ENCODE data around the gene SLC35F3.
A peak's percentile ranks its signal among the peaks of the same experiment; 100 is the strongest.

The SLC35F3 gene

GRCh38 chr1:234062166-234062565 is 157.7 kb downstream of the SLC35F3 start:
- DNase-seq, result no peak

DNA sequence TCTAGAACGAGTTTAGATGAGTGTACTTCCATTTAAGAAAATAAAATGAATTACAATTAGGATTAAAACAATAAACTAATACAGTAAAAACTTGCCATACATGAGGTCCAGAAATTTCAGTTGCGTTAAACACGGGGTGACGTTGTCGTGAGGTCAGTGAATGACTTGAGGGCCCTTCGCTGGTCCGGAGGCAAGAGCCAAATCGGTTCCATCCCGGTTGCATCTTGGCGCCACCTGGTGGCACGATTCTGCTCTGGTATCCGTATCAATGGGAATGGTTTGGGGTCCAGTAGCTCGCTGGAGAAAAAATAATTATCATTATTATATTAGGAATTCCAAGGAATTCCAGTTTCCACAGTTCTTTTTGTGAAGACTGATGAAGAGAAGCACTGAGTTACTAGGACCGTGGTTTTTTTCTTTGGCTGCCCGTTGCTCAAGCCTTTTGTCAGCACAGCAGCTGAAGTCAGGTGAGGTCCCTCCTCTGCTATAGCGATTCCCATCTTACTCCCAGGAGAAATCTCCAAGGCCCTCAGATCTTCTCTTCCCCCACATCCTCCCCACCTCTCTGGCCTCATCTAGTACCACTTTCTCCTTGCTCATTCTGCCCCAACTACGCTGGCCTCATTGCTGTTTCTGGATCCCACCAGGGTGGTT is 161.4 kb downstream of the SLC35F3 start:
- DNase-seq, result peak; percentile 77 to 89 (median 86)

DNA sequence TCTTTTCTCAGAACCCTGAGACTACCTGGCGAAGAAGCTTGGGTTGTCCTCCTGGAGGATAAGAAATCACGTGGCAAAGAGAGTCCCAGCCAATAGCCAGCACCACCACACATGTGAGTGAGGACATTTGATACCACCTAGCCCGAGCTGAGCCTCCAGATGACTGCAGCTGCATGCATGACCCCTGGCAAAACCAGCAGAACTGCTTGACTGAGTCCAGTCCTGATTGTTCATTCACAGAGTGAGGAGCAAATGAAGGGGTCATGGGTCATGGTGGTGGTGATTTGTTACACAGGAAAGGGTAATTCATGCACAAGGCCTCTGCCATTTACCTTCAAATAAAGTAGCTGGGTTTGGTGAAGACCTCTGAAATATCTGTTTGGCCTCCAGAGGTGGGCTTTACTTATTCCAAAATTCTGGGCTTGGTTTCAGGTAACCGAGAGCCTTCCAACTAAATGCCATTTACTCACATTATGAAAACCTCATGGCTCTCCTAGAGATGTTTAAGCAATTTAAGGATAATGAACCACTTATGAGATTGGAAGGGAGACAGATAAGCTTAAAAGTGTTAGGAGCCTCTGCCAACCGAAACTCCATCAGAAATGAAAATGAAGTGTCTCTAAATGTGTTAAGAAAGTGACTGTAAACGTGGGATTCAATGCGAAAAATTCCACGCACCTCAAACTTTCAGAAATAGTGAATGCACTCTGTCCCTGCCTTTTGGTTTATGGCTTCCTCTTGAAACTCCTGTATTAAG is 163.3 kb downstream of the SLC35F3 start:
- DNase-seq, result no peak

- no peak for DNase-seq
These were observed 165.3 kb downstream of the SLC35F3 start for GRCh38 chr1:234069760-234070159.

GRCh38 chr1:234072793-234073192 is 168.3 kb downstream of the SLC35F3 start:
- no peak for DNase-seq

DNA sequence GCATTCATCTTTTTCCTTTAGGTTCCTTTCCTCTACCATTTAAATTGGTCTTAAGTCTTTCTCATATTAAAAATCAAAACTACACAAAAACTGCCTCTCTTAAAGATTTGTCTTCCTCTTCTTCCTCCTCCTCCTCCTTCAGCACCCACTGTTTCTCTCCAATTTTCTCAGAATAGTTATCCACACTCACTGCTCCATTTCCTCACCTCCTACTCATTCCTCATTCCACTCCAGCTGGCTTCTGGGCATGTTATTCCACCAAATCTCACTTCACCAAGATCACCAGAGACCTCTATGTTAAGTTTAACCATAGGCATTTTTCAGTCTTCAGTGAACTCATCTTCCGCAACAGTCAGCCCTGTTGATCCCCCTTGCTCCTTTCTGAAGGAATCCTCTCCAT is 173.7 kb downstream of the SLC35F3 start:
- DNase-seq, result no peak

- no peak for DNase-seq
These were observed 175.4 kb downstream of the SLC35F3 start for GRCh38 chr1:234079896-234080295.

DNA sequence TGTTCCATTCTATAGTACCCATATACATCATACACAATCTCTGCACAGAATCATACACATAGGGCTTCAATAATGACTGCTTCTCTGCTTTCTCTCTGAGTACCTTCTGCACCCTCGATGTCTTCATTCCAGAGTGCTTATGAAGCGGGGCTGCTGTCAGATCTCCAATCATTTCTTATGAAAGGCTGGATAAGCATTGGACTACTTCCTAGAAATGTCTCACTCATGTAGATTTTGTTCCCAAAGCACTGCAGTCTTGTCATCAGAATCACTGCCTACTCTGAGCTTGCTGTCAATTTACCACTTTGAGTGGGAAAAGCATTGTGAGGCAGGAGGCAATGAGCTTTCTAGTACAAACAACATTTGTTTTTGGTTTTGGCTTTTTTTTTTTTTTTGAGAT is 179.0 kb downstream of the SLC35F3 start:
- no peak for DNase-seq

- DNase-seq, result no peak
These were observed 184.9 kb downstream of the SLC35F3 start for GRCh38 chr1:234089396-234089795.

GRCh38 chr1:234090212-234091064 is 186.0 kb downstream of the SLC35F3 start:
- no peak for DNase-seq

DNA sequence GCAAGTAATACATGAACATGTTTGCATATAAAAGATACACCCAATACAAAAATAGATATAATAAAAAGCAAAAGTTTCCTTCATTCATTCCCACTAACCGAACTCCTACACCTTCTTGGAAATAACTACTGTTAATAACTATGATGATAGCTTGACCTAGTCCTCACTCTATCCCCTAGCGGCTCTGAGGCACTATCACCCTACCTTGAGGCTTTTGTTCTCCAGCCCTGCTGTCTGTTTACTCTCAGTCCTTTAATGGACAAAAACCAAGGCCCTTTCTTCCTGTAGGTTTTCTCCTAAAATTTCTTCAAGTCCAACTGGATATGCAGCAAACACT is 186.6 kb downstream of the SLC35F3 start:
- no peak for DNase-seq

GRCh38 chr1:234091876-234092275 is 187.4 kb downstream of the SLC35F3 start:
- DNase-seq, result peak in 2 of 3 donors; percentile 30 to 41

- no peak for DNase-seq
These were observed 188.6 kb downstream of the SLC35F3 start for GRCh38 chr1:234093107-234093506.

- DNase-seq, result no peak
These were observed 189.3 kb downstream of the SLC35F3 start for GRCh38 chr1:234093741-234094140.

DNA sequence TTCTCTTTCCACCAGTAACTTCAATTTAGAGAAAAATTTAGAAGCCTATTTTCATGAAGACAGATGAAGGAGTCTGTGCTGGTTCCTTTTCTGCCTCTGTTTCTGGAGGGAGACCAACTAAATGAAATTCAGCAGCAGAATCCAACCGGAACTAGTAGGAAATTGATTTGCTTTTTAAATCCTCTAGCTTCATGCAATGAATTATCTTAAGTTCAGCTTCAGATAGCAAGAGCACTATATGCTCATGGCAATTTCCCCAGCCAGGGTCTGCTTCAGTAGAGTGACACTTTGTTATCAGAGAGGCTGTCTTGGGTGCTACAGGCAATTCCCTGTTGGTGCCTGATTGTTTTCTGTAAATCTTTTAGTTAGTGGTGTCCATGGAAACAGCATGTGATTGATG is 189.7 kb downstream of the SLC35F3 start:
- DNase-seq, result no peak

- DNase-seq, result no peak
These were observed 191.8 kb downstream of the SLC35F3 start for GRCh38 chr1:234096161-234096770.

DNA sequence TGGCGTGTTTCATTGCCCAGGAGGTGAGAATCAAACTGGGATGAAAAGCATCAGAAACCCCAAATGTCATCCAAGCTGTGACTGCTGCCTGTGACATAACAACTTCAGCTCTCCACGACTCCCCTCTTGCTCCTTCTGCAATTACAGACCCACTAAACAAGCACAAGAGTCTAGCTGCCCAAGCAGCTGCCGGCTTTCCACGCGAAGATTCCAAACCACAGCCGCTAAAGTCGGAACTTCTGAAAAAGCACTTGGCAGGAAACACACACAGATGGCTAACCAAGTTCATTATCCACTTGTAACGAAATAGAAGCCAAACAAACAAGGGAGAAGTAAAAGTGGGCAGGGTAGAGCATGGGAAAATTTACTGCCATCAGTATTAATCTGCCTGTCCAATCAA is 198.1 kb downstream of the SLC35F3 start:
- DNase-seq, result peak in 1 of 3 donors; percentile 9

GRCh38 chr1:234103198-234103597 is 198.7 kb downstream of the SLC35F3 start:
- no peak for DNase-seq

- no peak for DNase-seq
These were observed 201.6 kb downstream of the SLC35F3 start for GRCh38 chr1:234106032-234106431.

DNA sequence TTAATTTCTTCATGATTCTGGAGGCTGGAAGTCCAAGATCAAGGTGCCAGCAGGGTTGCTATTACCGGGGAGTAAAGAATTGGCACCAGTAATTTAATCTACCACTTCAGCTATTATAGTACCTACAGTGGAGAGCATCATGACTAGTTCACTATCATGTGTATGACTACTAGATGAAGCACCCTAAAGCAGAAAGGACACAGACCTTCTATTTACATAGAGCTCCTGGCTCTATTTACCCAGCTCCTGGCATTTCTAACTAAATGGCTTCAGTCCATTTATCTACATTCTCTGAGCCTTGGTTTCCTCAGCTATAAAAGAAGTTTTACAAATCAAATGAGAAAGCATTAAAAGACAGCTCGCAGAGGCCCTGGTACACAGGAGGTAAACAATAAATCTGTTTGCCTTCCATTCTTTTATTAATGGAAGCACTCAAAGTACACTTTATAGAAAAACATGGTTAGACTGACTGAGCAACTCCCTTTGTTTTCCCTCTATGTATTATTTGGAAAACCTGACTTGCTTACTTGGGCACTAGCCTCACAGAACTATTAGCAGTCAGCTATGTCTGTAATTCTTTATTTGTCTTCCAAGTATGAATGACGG is 203.0 kb downstream of the SLC35F3 start:
- no peak for DNase-seq

GRCh38 chr1:234108921-234109320 is 204.4 kb downstream of the SLC35F3 start:
- peak in 2 of 3 donors; percentile 17 to 30 for DNase-seq

GRCh38 chr1:234109840-234110239 is 205.4 kb downstream of the SLC35F3 start:
- no peak for DNase-seq
